Glutamatergic neuron (in vitro differentiated cells): Measurements from ENCODE around the gene EGFL6. TPM values are rescaled to one million over a fixed set of nuclear protein-coding genes. Genes with fewer than 3 reads are reported as not detected.
"Not testable (repeated sequence)": the region's sequence is repeated elsewhere in the genome, so short reads cannot be mapped to it uniquely, and the experiment has no call there.

Experiments
- DNase-seq: peaks from one replicate; pipeline ENCODE4 v3.0.0; 2022
- H3K27ac Mint-ChIP-seq: one replicate; pipeline ENCODE4 v1.8.0; 2020; ENCODE audit warnings: mild to moderate bottlenecking, mixed read lengths, inconsistent platforms; ENCODE audit not compliant: unreplicated experiment
- H3K27me3 Mint-ChIP-seq: one replicate; pipeline ENCODE4 v1.8.0; 2020; ENCODE audit warnings: mild to moderate bottlenecking, moderate library complexity, mixed read lengths, inconsistent platforms; ENCODE audit not compliant: unreplicated experiment
- H3K36me3 Mint-ChIP-seq: one replicate; pipeline ENCODE4 v1.8.0; 2020; ENCODE audit warnings: mild to moderate bottlenecking, mixed read lengths, inconsistent platforms; ENCODE audit not compliant: unreplicated experiment
- H3K4me1 Mint-ChIP-seq: one replicate; pipeline ENCODE4 v1.8.0; 2020; ENCODE audit warnings: mild to moderate bottlenecking, low read depth, mixed read lengths, inconsistent platforms; ENCODE audit not compliant: unreplicated experiment
- H3K4me3 Mint-ChIP-seq: one replicate; pipeline ENCODE4 v1.8.0; 2020; ENCODE audit warnings: mild to moderate bottlenecking, mixed read lengths, inconsistent platforms; ENCODE audit not compliant: unreplicated experiment
- H3K9me3 Mint-ChIP-seq: one replicate; pipeline ENCODE4 v1.8.0; 2020; ENCODE audit warnings: mild to moderate bottlenecking, moderate library complexity, mixed read lengths, inconsistent platforms; ENCODE audit not compliant: unreplicated experiment
- CTCF ChIP-seq: fragments of 200-600 bp; sonication (generic); IDR thresholded peaks from one replicate; pipeline ENCODE4 v1.5.0; 2021; ENCODE audit not compliant: partially characterized antibody, unreplicated experiment
- microRNA-seq: library from miRNA; unstranded; fragments of <30 nt; microRNA quantifications from one replicate; pipeline ENCODE4, GENCODE V29; 2020; ENCODE audit not compliant: unreplicated experiment
- total RNA-seq: library from RNA; stranded (reverse); fragmentation: NEBNext Ultra II Directional; extraction: Animal tissue kit (Norgen Biotek cat#: 25700); gene quantifications from one replicate; pipeline ENCODE4 v1.2.1, GENCODE V29; 2021; ENCODE audit not compliant: unreplicated experiment

Gene EGFL6
- total RNA-seq, 1 donor from 2014 or later, result not detected

- Mint-ChIP-seq H3K27me3 (peaks cover 1% of the 10 kb centered on the region), H3K4me3 (no peak overlapping the region), H3K27ac (no peak overlapping the region), H3K9me3 (peaks cover 2% of the 10 kb centered on the region), H3K4me1 (no peaks in the 10 kb centered on the region), H3K36me3 (no peaks in the 10 kb centered on the region)
- no peak for DNase-seq
- no peak for TF ChIP-seq CTCF
Observed at GRCh38 chrX:13670197-13670596, 100.8 kb downstream of the EGFL6 start.

GRCh38 chrX:13673016-13673415, 103.6 kb downstream of the EGFL6 start:
- Mint-ChIP-seq H3K36me3 (no peaks in the 10 kb centered on the region), H3K27me3 (peaks cover 1% of the 10 kb centered on the region), H3K4me3 (no peak overlapping the region), H3K9me3 (peaks cover 2% of the 10 kb centered on the region), H3K4me1 (no peaks in the 10 kb centered on the region), H3K27ac (no peak overlapping the region)
- TF ChIP-seq CTCF, result no peak
- no peak for DNase-seq

GRCh38 chrX:13676885-13677284, 107.5 kb downstream of the EGFL6 start:
- Mint-ChIP-seq H3K36me3 (no peaks in the 10 kb centered on the region), H3K9me3 (no peaks in the 10 kb centered on the region), H3K27ac (no peak overlapping the region), H3K4me1 (no peaks in the 10 kb centered on the region), H3K27me3 (peaks cover 1% of the 10 kb centered on the region), H3K4me3 (no peak overlapping the region)
- TF ChIP-seq CTCF, result no peak
- DNase-seq, result no peak

- not testable (repeated sequence) for H3K4me3 Mint-ChIP-seq, DNase-seq, H3K36me3 Mint-ChIP-seq, H3K9me3 Mint-ChIP-seq, H3K27me3 Mint-ChIP-seq, H3K4me1 Mint-ChIP-seq, H3K27ac Mint-ChIP-seq
Observed at GRCh38 chrX:13679700-13680099, 110.3 kb downstream of the EGFL6 start.

GRCh38 chrX:13681595-13681994, 112.2 kb downstream of the EGFL6 start:
- Mint-ChIP-seq H3K4me3 (no peak overlapping the region), H3K9me3 (no peaks in the 10 kb centered on the region)
- no peak for TF ChIP-seq CTCF

More at GRCh38 chrX:13681595-13681994, 112.2 kb downstream of the EGFL6 start:
- Mint-ChIP-seq H3K27ac (no peak overlapping the region), H3K36me3 (no peaks in the 10 kb centered on the region), H3K27me3 (no peaks in the 10 kb centered on the region), H3K4me1 (no peaks in the 10 kb centered on the region)
- DNase-seq, result no peak

Small RNAs within 50 kb of the gene (microRNA-seq; reads per million reads assigned to microRNA genes)
- not detected for gene MIR6086

Other genes with a start within 250 kb of the EGFL6 start
- gene ATXN3L, start 249.5 kb upstream of the EGFL6 start, total RNA-seq, result not detected
- 6.3 TPM for gene TCEANC, start 83.5 kb downstream of the EGFL6 start, total RNA-seq
- 14.2 TPM for gene RAB9A, start 119.5 kb downstream of the EGFL6 start, total RNA-seq
- 25.8 TPM for gene TRAPPC2, start 165.0 kb downstream of the EGFL6 start, total RNA-seq
- gene OFD1, start 165.1 kb downstream of the EGFL6 start, total RNA-seq, result 28.5 TPM
- gene GPM6B, start 247.5 kb downstream of the EGFL6 start, total RNA-seq, result 516 TPM